Epithelial cell of esophagus (primary cell): ENCODE measurements around the gene TATDN2.

Experiments
- DNase-seq: peaks from one replicate; pipeline ENCODE4 v3.0.0; 2010; ENCODE audit warnings: low read depth
- H3K4me3 ChIP-seq: 2 replicates; pipeline ENCODE4 v1.5.1; 2011; ENCODE audit warnings: mild to moderate bottlenecking, low read length, control low read depth
- TF ChIP-seq, protein P1 (sequence below): IDR thresholded peaks from 2 replicates; pipeline ENCODE4 v1.5.1; 2011; ENCODE audit warnings: low read depth, mild to moderate bottlenecking, low read length, control low read depth, inconsistent platforms; ENCODE audit not compliant: insufficient read depth; ENCODE audit errors: missing control alignments

TATDN2 gene, protein sequence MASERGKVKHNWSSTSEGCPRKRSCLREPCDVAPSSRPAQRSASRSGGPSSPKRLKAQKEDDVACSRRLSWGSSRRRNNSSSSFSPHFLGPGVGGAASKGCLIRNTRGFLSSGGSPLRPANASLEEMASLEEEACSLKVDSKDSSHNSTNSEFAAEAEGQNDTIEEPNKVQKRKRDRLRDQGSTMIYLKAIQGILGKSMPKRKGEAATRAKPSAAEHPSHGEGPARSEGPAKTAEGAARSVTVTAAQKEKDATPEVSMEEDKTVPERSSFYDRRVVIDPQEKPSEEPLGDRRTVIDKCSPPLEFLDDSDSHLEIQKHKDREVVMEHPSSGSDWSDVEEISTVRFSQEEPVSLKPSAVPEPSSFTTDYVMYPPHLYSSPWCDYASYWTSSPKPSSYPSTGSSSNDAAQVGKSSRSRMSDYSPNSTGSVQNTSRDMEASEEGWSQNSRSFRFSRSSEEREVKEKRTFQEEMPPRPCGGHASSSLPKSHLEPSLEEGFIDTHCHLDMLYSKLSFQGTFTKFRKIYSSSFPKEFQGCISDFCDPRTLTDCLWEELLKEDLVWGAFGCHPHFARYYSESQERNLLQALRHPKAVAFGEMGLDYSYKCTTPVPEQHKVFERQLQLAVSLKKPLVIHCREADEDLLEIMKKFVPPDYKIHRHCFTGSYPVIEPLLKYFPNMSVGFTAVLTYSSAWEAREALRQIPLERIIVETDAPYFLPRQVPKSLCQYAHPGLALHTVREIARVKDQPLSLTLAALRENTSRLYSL

DNA sequence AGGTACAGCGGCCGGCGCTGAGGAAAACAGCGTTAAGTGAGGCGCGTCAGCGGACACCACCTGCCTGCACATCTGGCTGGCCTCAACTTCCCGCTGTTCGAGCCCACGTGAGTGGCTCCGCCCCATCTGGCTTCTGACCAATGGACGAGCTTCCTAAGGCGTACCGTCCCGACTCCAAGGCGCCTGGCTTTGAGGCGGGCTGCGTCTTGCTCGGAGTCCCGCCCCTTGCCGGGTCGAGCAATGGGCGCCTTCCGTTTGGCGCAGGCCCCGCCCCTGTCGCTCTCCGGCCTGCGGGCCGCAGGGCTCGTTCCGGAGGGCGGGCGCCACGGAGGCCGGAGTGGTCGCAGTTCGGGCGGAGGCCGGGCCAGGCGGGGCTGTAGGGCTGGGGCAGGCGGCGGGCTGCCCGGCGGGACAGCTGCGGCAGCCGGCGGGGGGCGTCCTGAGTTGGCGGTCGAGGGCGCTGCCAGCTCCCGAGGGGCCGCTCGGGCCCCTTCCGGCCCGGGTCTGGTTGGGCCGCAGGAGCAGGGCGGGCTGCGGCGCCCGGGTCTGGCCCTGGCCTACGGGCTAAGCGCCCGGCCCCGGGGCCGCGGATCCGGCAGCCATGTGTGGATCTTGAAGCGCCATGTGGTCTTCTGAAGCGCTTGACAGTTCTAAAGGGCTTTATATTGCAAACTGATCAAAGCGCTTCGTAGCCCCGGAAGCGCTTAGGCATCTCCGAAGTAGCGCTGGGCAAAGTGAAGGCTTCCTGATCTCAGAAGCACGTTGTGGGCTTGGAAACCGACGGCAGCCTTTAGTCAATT lies at the start of gene TATDN2:
TATDN2 (plus strand) TSS at position 276 of the 800 bp plus-strand sequence. CDS start 742 bp downstream, outside the sequence.
- H3K4me3 ChIP-seq = peak within 1 kb of the TSS; percentile 95
- peak; percentile 98 for DNase-seq
- TF ChIP-seq, protein P1, sequence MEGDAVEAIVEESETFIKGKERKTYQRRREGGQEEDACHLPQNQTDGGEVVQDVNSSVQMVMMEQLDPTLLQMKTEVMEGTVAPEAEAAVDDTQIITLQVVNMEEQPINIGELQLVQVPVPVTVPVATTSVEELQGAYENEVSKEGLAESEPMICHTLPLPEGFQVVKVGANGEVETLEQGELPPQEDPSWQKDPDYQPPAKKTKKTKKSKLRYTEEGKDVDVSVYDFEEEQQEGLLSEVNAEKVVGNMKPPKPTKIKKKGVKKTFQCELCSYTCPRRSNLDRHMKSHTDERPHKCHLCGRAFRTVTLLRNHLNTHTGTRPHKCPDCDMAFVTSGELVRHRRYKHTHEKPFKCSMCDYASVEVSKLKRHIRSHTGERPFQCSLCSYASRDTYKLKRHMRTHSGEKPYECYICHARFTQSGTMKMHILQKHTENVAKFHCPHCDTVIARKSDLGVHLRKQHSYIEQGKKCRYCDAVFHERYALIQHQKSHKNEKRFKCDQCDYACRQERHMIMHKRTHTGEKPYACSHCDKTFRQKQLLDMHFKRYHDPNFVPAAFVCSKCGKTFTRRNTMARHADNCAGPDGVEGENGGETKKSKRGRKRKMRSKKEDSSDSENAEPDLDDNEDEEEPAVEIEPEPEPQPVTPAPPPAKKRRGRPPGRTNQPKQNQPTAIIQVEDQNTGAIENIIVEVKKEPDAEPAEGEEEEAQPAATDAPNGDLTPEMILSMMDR = no peak

DNA sequence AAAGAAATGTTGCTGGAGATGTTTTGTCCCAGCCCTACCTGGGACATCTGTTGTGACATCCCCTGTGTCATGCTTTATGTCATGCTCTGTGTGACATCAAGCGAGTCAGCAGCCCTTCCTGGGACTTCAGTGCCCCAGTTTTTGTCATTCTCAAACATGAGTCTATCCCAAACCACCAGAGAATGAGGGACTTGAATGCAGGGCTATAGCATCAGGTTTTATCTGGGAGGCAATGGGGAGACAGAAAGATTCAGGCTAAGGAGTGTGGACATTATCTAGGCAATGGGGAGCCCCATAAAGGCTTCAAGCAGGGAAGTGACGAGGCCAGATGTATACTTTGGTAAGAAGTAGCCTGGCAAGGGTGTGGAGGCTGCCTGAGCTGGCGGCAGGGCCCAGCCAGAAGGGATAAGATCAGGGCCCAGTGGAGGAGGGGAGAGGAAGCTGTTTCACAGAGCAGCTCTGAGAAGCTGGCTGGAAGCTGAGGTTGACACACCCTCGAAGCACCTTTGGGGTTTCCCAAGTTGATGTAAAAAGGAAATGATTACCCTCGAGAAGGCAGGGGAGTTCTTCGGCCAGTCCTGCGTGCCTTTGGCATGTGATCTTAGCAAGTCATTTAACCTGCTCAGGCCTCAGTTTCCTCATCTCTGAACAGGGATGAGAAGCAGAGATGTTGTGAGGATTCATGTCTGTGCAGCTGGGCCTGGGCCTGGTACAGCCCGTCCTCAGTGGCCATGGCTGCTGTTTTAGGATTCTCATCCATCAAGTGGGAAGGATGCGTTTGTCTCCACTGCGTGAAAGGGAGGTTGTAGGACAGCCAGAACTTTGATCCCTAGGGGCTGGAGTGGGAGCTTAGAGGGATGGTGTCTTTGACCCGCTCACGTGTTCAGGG lies 49.3 kb upstream of the TATDN2 start:
- TF ChIP-seq, protein P1 = no peak
- DNase-seq = peak; percentile 96
- no peak overlapping the region for H3K4me3 ChIP-seq

DNA sequence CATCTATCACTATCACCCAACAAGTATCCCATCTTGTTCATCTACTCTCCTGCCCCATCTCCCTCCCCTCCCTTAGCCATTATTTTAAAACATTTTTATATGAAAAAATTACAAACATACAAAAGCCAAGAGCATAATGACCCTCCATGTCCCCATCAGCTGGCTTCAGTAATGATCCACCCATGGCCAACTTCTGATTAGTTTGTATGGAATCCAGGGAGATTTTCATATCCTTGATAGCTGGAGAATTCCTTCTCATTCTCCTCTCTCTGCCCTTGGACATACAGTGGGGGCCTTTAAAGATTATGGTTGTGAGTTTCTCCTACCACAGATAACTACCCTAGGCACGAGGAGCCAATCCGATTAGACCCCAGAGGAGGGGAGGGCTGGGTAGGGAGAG lies 43.3 kb upstream of the TATDN2 start:
- DNase-seq = no peak
- H3K4me3 ChIP-seq = no peak overlapping the region
- TF ChIP-seq, protein P1 = no peak

DNA sequence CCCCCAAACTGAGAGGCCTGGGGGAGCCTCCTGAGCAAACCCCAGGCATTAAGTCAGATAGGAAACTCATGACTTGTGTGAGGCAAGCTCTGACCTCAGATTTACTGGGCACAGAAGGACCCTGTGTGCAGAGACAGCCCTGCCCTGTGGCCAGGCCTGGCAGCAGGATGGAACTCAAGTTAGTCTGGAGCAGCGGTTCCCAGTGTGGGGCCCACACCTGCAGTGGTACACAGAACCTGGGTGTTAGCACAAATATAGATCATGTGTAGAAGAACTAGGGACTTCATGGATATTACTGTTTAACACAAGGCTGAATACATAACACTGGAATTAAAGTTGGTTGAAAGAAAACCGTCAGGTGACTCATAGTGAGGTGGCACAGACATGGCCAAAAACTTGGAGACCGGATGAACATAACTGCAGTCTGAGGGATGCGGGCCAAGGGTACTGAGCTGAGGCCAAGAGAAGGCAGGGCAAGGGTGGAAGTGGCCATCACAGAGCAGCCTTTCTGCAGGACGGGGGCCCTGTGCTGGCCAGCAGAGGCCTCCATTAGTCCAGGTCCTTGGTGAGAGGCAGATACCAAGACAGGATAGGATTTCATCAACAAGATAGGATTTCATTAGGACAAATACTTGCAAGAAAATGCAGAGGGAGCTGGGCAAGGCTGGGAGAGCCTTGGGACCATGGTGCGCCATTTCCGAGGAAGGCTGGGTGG lies 42.7 kb upstream of the TATDN2 start:
- DNase-seq = peak; percentile 89
- H3K4me3 ChIP-seq = no peak overlapping the region
- TF ChIP-seq, protein P1 = no peak

DNA sequence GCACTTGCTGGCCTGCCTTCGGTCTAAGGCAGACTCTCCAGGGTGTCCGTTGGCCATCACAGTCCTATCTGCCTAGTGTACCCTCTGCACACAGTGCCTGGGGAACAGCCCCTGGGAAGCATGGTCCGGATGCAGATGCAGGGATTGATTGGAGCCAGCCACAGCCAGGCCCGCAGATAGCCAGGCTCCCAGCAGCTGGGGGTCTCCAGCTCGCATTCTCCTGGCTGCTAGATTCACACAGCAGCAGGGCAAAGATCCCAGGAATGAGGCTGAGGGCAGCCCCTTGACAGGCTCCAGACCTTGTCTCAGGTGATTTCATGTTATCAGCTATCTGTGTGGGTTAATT lies 42.1 kb upstream of the TATDN2 start:
- DNase-seq = no peak
- H3K4me3 ChIP-seq = no peak overlapping the region
- TF ChIP-seq, protein P1 = no peak
